BLaER1 (cell line): ENCODE measurements around the gene LMTK2.

Source experiments
- H3K27ac ChIP-seq: shearing (Covaris generic); formaldehyde crosslinking; 2 replicates; pipeline ENCODE4 v1.8.1; 2022
- H3K27me3 ChIP-seq: shearing (Covaris generic); formaldehyde crosslinking; 2 replicates; pipeline ENCODE4 v1.8.1; 2022
- H3K36me3 ChIP-seq: shearing (Covaris generic); formaldehyde crosslinking; 2 replicates; pipeline ENCODE4 v1.8.1; 2022
- H3K4me1 ChIP-seq: shearing (Covaris generic); formaldehyde crosslinking; 2 replicates; pipeline ENCODE4 v1.8.1; 2022
- H3K4me2 ChIP-seq: shearing (Covaris generic); formaldehyde crosslinking; 2 replicates; pipeline ENCODE4 v1.8.1; 2022
- H3K4me3 ChIP-seq: shearing (Covaris generic); formaldehyde crosslinking; 2 replicates; pipeline ENCODE4 v1.8.1; 2022
- H3K9ac ChIP-seq: shearing (Covaris generic); formaldehyde crosslinking; 2 replicates; pipeline ENCODE4 v1.8.1; 2022
- H3K9me3 ChIP-seq: shearing (Covaris generic); formaldehyde crosslinking; 2 replicates; pipeline ENCODE4 v1.8.1; 2022
- H4K20me1 ChIP-seq: shearing (Covaris generic); formaldehyde crosslinking; 2 replicates; pipeline ENCODE4 v1.8.1; 2022
- Cebpa-rat ChIP-seq: shearing (Covaris generic); IDR thresholded peaks from 2 replicates; pipeline ENCODE4 v1.8.1; 2022

Gene LMTK2

DNA sequence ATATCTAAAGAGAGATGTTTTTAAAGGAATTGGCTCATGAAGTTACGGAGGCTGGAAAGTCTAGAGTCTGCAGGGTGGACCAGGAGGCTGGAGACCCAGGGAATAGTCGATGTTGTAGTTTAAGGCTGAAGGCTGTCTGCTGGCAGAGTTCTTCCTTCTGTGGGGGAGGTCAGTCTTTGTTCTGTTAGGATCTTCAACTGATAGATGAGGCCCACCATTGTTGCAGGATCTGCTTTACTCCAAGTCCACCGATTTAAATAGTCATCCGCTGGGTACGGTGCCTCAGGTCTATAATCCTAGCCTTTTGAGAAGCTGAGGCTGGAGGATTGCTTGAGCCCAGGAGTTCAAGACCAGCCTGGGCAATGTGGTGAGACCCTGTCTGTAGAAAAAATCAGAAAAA, 50.0 kb downstream of the LMTK2 start:
- H3K27ac ChIP-seq, result no peak overlapping the region

DNA sequence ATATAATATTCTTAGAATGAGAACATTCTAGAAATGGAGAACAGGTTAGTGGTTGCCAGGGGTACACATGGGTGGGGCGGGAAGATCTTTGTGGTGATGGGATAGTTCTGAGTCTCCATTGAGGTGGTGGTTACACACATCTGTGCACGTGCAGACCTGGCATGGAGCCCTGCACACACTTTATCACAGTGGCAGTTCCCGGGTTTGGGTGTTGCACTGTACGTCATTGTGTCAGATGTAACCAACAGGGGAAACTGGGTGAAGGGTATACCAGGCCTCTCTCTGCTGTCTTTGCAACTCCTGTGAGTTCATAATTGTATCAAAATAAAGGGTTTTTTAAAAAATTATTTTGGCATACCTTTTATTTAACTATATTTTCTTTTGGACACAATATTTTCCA, 51.1 kb downstream of the LMTK2 start:
- no peak overlapping the region for H3K4me3 ChIP-seq
- H3K27me3 ChIP-seq, result no peaks in the 10 kb centered on the region

More for the DNA sequence above, 50.0 kb downstream of the LMTK2 start:
- Histone ChIP-seq H3K9ac (no peak overlapping the region), H3K27me3 (no peaks in the 10 kb centered on the region), H3K4me2 (no peak overlapping the region), H3K4me3 (no peak overlapping the region), H3K4me1 (no peaks in the 10 kb centered on the region), H3K9me3 (no peaks in the 10 kb centered on the region), H3K36me3 (peaks cover 83% of the 10 kb centered on the region), H4K20me1 (0 out of 2 replicates have a peak, but pooled peaks cover 12% of the 10 kb centered on the region)
- TF ChIP-seq Cebpa-rat, result no peak

DNA sequence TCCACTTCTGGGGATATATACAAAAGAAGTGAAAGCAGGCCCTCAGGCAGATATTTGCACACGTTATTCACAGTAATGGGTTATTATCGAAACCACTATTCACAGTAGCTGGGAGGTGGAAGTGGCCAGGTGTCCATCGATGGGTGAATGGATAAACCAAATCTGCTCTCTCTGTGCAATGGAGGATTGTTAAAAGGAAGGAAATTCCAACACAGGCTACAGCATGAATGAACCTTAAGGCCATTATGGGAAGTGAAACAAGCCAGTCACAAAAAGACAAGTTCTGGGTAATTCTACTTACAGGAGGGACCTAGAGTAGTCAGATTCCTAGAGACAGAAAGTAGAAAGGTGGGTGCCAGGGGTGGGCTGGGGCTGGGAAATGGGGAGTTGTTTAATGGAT, 56.1 kb downstream of the LMTK2 start:
- no peak overlapping the region for H3K9ac ChIP-seq
- no peaks in the 10 kb centered on the region for H3K4me1 ChIP-seq
- no peak for TF ChIP-seq Cebpa-rat
- no peak overlapping the region for H3K4me3 ChIP-seq
- H3K27ac ChIP-seq, result no peak overlapping the region
- peaks cover 49% of the 10 kb centered on the region for H3K36me3 ChIP-seq
- no peaks in the 10 kb centered on the region for H3K27me3 ChIP-seq
- peaks cover 27% of the 10 kb centered on the region for H4K20me1 ChIP-seq
- H3K9me3 ChIP-seq, result no peaks in the 10 kb centered on the region
- H3K4me2 ChIP-seq, result no peak overlapping the region

More for the DNA sequence above, 51.1 kb downstream of the LMTK2 start:
- Histone ChIP-seq H3K9ac (no peak overlapping the region), H3K9me3 (no peaks in the 10 kb centered on the region), H3K4me1 (no peaks in the 10 kb centered on the region), H3K4me2 (no peak overlapping the region), H3K36me3 (peaks cover 76% of the 10 kb centered on the region), H3K27ac (no peak overlapping the region), H4K20me1 (0 out of 2 replicates have a peak, but pooled peaks cover 10% of the 10 kb centered on the region)
- no peak for TF ChIP-seq Cebpa-rat

DNA sequence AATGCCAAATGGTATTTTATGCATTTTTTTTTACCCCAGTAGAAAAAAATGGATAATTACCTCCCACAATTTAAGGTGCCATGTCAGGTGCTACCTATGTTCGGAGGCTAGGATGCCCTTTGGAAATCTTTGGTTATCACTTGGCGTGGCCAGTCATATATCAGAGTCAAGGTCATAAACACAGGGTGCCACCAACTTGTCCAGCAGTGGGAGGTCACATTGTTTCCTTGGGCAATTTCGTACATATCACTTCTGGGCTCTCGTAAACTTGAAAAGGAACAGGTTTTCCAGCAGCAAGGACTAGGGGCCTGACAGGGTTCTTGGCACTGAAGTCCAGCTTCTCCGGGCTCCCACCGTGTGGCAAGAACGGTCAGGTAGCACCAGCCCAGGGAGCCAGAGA, 56.6 kb downstream of the LMTK2 start:
- Histone ChIP-seq H3K9me3 (no peaks in the 10 kb centered on the region), H3K4me2 (no peak overlapping the region), H3K27ac (no peak overlapping the region), H3K9ac (no peak overlapping the region), H3K4me1 (no peaks in the 10 kb centered on the region), H3K36me3 (peaks cover 45% of the 10 kb centered on the region), H3K4me3 (no peak overlapping the region), H3K27me3 (no peaks in the 10 kb centered on the region), H4K20me1 (peaks cover 32% of the 10 kb centered on the region)
- TF ChIP-seq Cebpa-rat, result no peak

DNA sequence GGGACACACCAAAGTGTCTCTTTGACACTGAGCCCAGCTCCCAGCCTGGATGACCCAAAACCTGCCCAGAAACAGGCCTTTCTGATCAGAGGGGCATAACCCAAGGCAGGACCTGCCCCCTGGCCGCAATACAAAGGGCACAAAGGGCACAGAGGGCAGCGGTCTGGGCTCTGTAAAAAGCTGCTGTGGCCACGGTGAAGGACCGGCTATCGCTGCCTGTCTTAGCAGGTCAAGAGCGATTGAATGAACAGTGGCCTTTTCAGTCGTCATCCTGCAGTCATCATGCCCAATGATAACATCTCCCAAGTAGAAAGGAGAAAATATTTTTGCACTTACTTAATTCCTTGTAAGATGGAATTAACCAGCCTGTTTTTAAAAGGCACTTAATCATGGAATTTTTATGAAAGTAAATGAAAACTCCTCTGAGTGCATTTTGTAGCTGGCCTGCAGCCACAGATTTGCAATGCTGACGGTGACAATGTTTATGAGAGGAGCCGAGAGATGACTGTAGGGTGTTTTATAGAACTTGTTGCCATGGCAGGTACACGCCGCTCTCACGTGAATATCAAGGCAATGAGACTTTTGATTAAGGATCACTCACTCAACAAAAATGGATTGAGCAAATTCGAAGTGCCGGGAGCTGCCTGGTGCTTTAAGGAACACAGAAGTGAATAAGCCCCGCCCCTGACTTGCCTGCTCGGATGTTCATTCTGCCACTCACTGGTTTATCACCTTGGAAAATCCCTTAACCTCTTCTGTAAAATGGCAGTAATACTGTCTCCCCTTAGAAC, 57.2 kb downstream of the LMTK2 start:
- no peaks in the 10 kb centered on the region for H3K4me1 ChIP-seq
- no peak overlapping the region for H3K9ac ChIP-seq
- no peaks in the 10 kb centered on the region for H3K27me3 ChIP-seq
- no peak overlapping the region for H3K4me3 ChIP-seq
- H3K27ac ChIP-seq, result no peak overlapping the region
- no peak overlapping the region for H3K4me2 ChIP-seq
- no peaks in the 10 kb centered on the region for H3K9me3 ChIP-seq
- H3K36me3 ChIP-seq, result peaks cover 39% of the 10 kb centered on the region
- peaks cover 35% of the 10 kb centered on the region for H4K20me1 ChIP-seq
- no peak for TF ChIP-seq Cebpa-rat

DNA sequence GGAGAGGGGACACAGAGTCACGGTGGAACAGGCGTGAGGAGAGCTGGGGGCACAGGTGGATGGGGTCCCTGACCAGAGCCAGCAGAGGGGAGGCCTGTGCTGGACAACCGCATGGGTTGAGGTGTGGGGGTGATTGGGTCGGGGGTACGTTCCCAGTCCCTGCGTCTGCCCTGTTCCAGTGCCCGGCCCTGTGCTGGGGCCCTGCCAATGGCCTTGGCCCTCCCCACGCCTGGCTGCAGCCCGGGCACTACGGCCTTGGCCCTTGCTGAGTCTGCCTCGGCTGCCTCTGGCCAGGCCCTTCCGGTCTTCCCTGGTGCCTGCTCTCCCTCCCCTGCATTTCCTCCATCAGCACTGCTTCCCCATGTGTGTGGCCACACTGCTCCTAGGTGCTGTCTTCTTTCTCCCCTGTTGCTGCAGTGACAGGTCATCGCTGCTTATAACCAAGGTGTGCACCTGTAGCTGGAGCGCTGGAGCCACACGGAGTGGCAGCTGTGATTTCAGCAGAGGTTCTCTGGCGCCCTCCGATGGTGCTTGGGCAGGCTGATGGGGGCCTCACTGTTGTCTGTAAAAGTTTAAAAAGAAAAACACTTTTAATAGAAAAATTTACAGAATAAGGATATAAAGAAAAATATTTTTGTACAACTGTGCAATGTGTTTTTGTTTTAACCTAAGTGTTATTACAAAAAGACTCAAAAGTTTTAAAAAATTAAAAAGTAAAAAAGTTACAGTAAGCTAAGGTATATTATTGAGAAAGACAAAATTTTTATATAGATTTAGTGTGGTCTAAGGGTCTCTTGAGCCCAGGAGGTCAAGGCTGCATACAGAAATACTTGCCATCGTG, 59.4 kb downstream of the LMTK2 start:
- no peak overlapping the region for H3K27ac ChIP-seq
- H4K20me1 ChIP-seq, result peaks cover 25% of the 10 kb centered on the region
- no peaks in the 10 kb centered on the region for H3K27me3 ChIP-seq
- peaks cover 41% of the 10 kb centered on the region for H3K36me3 ChIP-seq
- TF ChIP-seq Cebpa-rat, result no peak
- H3K9me3 ChIP-seq, result no peaks in the 10 kb centered on the region
- H3K4me2 ChIP-seq, result no peak overlapping the region
- no peak overlapping the region for H3K9ac ChIP-seq
- H3K4me3 ChIP-seq, result no peak overlapping the region
- H3K4me1 ChIP-seq, result no peaks in the 10 kb centered on the region

DNA sequence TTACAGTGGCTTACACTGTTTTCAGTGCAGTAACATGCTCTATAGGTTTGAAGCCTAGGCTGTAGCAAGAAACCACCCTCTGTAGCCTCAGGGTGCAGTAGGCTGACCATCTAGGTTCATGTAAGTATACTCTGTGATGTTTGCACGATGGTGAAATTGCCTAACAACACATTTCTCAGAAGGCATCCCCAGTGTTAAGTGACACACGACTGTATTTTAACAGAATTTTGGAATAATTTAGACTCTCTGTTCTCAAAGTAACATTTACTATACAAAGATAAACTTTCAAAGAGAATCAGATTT, 60.0 kb downstream of the LMTK2 start:
- Histone ChIP-seq H3K9ac (no peak overlapping the region), H3K4me2 (no peak overlapping the region), H3K27me3 (no peaks in the 10 kb centered on the region), H3K36me3 (peaks cover 42% of the 10 kb centered on the region), H3K27ac (no peak overlapping the region), H3K4me3 (no peak overlapping the region), H4K20me1 (peaks cover 25% of the 10 kb centered on the region), H3K4me1 (no peaks in the 10 kb centered on the region), H3K9me3 (no peaks in the 10 kb centered on the region)
- no peak for TF ChIP-seq Cebpa-rat

DNA sequence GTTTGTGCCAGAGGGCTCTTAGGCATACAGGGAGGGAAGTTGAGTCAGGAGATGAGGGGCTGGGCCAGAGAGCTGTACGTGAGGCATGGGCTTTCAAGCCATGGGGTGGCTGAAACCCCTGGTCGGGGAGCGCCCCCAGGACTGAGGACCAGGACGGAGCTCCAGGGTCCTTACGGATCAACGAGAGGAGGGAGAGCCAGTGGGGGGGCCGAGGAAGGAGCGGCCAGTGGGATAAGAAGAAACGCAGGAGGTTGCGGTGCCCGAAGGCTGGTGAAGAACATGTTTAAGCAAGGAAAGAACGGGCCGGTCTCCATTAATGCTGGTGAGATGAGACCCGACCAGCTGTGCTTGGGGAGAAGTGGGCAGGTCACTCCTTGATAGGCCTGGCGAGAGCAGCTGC, 61.0 kb downstream of the LMTK2 start:
- H3K4me2 ChIP-seq, result no peak overlapping the region
- H3K36me3 ChIP-seq, result peaks cover 48% of the 10 kb centered on the region
- no peak for TF ChIP-seq Cebpa-rat
- no peaks in the 10 kb centered on the region for H3K9me3 ChIP-seq
- H3K27ac ChIP-seq, result no peak overlapping the region
- no peaks in the 10 kb centered on the region for H3K4me1 ChIP-seq
- no peaks in the 10 kb centered on the region for H3K27me3 ChIP-seq
- H3K9ac ChIP-seq, result no peak overlapping the region
- no peak overlapping the region for H3K4me3 ChIP-seq
- peaks cover 25% of the 10 kb centered on the region for H4K20me1 ChIP-seq

DNA sequence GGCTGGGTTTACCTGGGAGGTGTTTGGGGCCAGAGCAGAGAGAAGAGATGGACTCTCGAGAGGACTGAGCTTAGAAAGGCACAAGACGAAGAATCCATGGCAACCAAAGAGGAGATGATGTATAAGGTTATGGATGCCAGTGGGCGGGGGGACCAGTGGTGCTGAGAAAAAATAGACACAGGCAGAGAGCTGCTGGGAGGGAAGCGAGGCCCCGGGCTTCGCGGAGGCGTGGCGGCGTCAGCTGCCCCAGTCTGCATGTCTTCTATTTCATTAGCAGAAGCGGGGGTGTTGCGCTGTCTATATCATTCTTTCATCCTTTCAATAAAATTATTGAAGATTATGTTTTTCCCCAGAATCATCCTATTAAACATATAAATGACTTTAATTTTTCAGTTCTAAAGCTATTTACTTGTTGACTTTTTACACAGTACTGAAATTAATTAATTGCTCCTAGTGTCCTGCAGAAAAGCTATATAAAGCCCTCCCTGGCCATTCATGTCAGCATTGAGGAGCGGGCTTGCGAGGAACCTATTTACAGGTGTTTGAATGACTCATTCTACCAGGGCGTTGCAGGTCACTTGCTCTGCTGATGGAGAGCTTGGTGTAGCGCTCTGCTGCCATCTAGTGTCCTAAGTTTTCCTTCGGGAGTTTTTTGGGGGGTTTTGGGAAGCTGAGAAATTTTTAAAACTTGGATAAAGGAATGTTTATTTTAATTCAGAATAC, 61.7 kb downstream of the LMTK2 start:
- no peak overlapping the region for H3K4me3 ChIP-seq
- peaks cover 25% of the 10 kb centered on the region for H4K20me1 ChIP-seq
- H3K4me2 ChIP-seq, result no peak overlapping the region
- no peaks in the 10 kb centered on the region for H3K27me3 ChIP-seq
- H3K9me3 ChIP-seq, result no peaks in the 10 kb centered on the region
- no peak for TF ChIP-seq Cebpa-rat
- H3K27ac ChIP-seq, result no peak overlapping the region
- H3K36me3 ChIP-seq, result peaks cover 52% of the 10 kb centered on the region
- no peak overlapping the region for H3K9ac ChIP-seq
- no peaks in the 10 kb centered on the region for H3K4me1 ChIP-seq
